Stimulated activated CD4-positive, alpha-beta T cell treated with anti-CD3 and anti-CD28 coated beads, Interleukin-4, amount 100 ng/mL, for 48 hours (primary cell): ENCODE results near the gene TARBP2.

Experiments used
- DNase-seq, 2 donors: peaks; one replicate each; pipeline ENCODE4 v3.0.0-alpha.2; 2020; ENCODE audit warnings: low read depth in 2 of 2

Gene TARBP2

DNA sequence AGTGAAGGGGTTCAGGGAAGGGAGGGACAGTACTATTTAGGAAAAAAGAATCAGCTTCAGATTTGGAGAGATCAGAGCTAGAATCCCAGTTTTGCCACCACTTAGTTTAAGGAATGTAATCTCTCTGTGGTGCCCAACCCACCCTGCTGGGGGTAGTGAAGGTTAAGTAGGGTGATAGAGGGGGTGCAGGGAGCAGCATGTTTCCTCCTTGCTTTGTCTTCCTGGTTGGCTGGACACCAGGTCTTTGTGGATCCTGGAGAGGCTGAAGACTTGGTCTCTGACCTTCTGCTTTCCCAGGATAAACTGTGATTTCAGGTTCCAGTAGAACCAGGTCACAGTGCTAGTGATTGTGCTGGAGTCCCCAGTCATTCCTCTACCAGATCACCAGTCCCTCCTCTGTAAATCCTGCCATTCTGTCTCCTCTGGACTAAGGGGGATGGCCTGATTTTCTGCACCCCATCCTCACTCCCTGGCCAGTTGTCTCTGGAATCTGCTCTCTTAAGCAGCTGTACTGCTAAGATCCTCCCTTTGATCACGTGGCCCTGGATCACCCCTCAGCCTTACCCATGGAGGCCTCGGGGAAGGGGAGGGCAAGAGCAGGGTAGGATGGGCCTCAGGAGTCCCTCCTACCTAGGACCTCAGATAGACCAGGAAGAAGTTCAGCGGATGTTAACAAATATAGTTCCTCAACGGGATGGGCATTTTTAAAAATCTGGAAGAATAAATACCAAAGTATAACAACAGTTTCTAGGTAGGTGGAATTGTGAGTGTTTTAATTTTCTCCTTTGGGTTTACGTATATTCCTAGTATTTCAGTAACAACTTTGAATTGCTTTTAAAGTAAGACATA, 5.0 kb upstream of the TARBP2 start:
- no peak for DNase-seq

DNA sequence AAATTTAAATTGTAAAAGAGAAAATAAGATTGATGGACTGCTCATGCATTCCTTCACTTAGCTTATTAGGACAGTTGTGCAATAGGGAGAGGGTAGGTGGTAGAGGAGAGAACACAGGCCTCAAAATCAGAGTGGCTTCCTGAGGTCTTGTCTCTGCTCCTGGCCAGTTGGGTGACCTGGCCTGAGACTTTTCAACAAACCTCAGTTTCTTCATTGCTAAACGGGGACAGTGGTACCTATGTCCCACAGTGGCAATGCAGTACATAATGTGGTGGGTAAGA, 4.4 kb upstream of the TARBP2 start:
- DNase-seq, result no peak

DNA sequence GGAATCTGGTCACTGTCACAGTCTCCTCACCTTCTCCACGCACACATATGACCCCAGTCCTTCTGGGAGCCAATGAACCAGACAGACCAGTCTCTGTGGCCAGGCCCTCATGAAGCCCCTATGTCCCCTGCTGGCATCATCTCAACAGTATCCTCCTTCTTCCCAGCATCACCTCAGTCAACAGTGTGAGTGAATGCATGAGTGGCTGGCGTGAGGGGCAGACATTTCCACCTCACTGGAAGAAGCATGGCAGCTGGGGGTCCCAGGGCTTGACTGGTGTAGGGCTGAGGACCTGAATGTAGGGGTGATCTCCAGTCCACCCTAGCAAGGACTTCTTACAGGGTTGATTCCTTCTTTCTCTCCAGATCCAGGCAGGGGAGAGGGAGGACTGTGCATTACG, 3.6 kb upstream of the TARBP2 start:
- no peak for DNase-seq

DNA sequence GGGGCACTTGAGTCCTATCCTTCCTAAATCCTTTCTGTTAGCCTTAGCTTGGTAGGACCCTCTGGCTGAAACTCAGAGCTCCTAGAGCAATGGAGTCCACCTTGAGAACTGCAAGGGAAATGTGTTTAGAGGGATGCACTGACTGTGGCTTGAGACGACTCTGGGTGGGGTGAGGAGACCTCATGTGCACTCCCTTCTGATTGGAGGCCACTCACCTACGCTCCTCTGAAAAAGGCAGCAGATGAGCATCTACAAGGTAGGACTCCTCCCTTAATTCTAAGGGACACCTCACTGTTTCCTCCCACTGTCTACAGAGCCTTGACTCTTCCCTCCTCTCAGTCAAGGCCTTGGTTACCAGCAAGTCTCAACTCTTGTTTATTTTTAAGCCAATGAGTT, 2.9 kb upstream of the TARBP2 start:
- DNase-seq, result no peak

DNA sequence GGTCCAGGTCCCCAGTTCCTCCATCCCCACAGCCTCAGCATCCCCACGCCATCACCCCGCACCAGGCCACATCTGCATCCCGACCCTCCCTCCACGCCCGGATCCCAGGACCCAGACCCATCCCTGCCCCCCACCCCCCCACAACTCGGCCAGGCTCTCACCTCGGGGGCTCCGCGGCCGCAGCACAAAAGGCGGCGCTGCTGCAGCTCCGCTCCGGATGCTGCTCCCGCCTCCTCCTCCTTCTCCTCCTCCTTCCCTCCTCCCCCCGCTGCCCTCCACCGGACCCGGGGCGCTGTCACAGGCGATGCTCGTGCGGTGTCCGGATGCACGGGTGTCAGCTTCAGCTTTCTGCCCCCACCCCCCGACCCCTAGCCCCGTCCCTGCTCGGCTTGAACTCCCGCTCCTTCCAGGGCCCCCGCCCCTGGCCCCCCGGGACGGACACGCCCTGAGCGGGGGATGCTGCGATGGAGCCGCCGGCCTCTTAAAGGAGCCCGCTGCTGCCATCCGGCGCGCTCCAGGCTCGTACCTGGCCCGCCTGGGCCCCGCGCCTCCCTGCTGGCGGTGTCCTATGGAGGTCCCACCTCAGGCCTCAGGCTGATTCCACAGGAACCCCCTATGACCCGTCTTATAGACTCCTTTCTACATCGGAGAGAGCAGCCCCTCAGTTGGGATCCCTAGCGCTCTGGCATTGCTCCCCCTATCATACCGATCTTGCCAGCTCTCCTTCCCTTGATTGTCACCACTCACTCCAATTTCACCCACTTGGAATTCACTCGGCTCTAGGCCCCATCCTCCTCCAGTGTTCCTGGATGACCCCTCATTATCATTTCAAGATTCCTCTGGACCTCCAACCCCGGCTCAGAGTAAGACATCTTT, 1.6 kb upstream of the TARBP2 start, which contains the start of gene MAP3K12:
MAP3K12 (minus strand) TSS at position 193 of the 876 bp plus-strand sequence. CDS start 12,067 bp downstream, outside the sequence.
- peak; percentile 45 to 56 for DNase-seq

DNA sequence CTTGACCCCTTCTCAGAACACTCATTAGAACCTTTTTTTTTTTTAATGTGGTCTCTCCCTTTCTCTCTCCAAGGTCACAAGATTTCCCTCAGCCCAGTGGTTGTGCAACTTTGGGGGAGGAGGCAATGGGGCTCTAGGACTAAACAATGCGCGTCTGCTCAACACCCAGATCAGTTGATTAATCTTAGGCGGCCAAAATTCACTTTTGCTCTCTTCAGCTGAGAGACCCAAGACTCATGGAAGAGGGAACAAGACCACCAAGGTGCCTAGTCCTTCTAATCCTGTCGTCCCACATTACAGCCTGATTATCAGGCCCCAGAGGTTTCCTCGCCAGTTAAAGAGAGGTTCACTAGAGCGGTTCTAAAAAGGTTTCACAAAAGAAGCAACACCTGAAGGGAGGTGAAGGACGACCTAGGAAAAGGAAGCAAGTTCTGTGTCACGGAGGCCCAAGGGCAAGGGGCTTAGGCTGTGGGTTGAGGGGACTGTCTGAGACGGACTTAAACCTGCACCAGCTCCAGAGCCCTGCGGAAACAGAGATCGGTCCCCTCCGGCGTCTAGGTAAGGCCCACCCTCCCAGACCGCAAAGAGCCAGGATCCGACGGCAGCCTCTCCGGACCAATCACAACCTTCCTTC, 824 bp upstream of the TARBP2 start:
- no peak for DNase-seq

DNA sequence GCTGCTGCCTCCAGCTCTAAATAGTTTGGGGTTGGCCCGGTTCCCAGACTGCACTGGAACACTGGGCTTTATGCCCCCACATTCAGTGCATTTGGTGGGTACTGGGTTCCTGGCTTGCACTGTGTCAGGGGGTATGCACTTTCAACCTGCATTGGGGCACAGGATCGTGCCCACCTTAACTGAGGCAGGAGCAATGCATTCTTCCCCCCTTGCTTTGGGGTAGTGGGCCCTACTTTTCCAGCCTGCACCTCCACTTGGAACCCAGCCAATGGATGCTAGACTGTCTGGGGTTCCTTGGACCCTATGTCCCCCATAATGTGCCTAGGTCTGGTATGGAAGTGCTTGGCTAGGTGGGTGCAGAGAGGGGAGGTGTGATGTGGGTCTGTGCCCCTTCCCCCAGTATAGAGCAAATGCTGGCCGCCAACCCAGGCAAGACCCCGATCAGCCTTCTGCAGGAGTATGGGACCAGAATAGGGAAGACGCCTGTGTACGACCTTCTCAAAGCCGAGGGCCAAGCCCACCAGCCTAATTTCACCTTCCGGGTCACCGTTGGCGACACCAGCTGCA, 615 bp downstream of the TARBP2 start:
- no peak for DNase-seq

DNA sequence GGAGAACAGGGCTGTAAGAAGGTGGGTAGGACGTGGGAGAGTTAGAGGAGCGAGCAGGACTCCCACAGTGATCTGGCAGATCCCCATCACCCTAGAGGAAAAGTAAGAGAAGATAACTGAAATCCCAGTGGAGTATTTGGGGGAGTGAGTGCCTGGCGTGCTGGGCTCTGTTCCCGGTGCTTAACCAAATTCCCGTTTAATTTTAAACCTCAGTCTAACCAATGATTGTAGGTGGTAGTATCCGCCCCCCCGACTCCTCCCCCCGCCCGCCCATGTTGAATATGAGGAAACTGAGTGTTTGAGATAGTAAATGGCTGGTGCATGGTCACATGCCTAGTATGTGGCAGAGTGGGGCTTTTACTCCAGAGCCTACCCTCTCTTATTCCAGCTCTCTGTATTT, 1.2 kb downstream of the TARBP2 start:
- no peak for DNase-seq

DNA sequence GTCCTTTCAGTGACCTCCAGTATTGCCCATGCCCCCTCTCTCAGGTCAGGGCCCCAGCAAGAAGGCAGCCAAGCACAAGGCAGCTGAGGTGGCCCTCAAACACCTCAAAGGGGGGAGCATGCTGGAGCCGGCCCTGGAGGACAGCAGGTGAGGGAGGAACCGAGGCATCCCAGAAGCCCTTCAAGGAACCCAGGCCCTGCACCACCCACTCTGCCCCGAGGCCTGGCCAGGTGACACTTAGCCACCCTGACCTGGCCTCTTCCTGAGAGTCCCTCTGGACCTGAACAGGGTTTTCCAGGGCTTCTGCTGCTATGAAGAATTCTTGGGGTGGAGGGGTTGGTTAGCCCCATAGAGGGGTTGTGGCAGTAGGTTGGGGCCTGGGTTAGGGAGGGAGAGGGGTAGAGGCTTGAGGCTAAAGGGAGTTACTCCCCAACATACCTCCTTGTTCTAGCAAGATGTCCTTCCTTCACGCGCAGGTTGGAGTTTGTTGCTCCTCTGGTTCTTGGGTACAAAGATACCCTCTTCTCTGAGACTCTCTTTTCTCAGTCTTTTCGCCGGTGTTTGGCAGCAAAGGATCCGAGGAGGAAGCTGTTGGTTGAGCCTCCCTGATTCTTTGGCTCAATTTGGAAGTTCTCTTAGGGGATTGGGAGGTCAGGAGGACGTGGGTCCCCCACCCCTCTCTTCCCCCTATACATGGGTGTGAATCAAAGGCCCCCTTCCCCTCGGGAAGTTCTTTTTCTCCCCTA, 2.1 kb downstream of the TARBP2 start:
- DNase-seq, result no peak

DNA sequence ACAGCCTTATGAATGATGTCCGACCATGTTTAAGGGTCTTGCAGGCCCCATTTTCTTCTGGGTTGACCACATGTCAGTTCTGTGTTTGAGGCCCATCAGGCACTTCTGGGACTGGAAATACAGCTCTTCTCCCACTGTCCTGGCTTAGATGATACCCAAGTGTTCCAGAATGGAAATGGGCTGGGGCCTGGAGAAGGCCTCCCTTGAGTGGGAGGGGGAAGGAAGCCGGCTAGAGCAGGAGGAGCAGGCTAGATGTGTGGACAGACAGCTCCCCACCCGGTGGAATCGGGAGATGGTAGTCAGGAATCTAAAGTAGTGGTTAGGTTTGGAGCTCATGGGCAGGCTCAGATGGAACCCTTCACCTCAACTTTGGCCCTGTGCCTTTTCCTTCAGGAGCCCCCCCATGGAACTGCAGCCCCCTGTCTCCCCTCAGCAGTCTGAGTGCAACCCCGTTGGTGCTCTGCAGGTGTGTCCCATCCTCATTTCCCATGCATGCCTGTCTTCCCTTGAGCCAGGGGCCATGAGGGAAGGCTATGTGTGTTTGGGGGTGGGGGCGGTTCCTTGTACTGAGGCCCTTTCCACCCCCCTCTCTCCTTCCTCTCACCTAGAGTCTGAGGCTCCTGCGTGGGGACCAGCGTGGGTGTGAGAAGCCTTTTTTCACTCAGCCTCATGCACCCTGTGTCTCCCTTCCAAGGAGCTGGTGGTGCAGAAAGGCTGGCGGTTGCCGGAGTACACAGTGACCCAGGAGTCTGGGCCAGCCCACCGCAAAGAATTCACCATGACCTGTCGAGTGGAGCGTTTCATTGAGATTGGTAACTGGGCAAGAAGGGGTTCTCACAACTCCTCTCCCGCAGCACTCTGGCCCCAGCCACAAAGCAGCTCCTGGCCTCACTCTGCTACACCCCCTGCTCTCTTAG, 3.2 kb downstream of the TARBP2 start:
- DNase-seq, result no peak

DNA sequence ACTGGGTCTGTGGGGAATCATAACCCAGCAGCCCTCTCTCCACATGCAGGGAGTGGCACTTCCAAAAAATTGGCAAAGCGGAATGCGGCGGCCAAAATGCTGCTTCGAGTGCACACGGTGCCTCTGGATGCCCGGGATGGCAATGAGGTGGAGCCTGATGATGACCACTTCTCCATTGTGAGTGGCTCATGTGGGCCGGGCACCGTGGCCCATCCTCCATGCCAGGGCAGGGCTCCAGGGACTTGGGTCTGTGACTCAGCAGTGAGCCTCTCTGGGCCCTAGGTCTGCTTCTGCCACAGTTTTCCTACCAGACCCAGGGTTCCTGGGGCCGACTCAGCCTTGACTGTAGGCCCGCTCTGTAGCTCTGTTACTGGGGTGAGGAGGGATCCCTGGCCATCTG, 4.0 kb downstream of the TARBP2 start:
- DNase-seq, result no peak

DNA sequence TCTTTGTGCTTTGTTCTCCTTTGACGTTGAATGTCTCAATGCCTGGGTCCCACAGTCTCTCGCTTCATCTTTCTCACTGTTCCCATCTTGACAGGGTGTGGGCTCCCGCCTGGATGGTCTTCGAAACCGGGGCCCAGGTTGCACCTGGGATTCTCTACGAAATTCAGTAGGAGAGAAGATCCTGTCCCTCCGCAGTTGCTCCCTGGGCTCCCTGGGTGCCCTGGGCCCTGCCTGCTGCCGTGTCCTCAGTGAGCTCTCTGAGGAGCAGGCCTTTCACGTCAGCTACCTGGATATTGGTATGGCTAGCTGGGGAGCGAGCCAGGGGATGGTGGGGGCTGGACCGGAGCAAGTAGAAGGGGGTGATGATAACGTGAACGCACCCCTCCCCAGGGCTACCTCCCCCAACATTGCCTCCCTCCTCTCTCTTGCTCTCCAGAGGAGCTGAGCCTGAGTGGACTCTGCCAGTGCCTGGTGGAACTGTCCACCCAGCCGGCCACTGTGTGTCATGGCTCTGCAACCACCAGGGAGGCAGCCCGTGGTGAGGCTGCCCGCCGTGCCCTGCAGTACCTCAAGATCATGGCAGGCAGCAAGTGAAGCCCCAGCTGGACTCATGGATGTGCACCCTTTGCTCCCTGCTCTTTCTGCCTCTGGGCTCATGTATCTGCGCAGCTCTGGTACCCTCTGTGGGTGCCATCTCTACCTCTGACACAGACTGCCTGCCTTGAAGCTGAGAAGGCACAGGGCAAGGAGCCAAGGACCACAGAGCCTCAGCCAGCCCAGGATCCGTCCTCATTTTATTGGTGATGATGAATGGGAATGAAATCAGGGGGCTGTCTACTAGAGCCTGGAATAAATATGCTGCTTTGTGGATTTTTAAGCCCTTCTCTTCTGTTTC, 4.7 kb downstream of the TARBP2 start:
- DNase-seq, result no peak

DNA sequence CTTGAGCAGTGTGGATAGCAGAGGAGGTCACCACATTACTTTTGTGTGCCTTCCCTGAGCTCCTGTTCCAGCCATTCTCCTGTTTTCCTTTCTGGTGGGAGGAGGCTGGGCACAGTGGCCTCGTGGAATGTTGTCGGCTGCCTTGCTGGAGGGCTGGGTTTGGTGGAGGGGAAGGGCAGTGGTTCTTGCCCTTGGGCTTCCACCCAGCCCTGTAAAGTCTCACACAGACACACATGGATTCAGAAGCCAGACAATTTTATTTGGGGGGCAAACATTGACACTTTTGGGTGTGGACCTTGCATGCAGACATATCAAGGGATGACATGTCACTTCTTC, 5.3 kb downstream of the TARBP2 start:
- no peak for DNase-seq

DNA sequence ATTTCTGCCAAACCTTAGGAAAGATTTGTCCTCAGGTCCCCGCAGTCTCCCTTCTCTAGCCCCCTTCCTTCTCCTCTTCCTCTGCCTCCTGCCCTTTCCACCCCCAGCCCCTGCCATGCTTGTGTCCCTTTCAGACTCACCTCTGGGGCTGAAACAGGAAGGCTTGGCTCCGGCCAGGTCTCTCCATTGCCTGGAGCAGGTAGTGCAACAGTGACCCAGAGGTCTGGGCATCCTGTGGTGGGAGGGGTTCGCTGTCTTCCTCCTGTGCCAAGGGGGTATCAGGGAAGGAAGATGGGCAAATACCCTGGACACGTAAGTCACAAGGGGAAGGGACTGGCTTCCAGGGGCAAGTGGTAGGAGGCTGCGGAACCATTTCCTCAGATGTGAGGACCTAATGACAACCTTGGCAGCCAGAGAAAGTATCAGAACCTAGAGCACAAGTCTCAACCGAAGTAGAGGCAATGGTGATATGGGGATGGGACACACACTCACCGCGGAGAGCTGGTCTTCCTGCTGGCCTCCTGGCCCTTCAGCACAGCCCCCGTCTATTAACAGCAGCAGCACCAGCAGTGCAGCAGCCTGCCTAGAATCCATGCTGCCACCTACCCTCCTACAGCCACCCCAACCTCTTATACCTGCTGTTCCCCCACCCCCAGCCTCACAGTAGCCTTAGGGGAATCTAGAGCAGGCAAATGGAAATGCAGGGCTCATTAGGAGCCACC, 6.0 kb downstream of the TARBP2 start, which contains the start of gene NPFF:
NPFF (minus strand) TSS at position 604 of the 722 bp plus-strand sequence; CDS start at position 594, 10 bp downstream.
- DNase-seq, result no peak

DNA sequence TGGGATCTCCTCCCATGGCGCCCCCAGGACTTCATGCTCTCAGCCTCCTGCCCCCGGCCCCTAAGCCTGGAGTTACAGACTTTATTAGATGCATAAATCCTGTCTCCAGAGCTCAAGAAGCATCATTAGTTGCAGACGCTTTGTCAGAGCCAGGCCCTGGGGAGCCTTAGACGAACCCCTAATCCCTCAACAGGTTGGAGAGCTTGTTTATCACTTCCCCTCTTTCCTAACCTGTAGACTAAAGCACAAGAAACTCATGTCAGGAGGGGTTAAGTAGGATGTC, 6.5 kb downstream of the TARBP2 start:
- DNase-seq, result no peak

DNA sequence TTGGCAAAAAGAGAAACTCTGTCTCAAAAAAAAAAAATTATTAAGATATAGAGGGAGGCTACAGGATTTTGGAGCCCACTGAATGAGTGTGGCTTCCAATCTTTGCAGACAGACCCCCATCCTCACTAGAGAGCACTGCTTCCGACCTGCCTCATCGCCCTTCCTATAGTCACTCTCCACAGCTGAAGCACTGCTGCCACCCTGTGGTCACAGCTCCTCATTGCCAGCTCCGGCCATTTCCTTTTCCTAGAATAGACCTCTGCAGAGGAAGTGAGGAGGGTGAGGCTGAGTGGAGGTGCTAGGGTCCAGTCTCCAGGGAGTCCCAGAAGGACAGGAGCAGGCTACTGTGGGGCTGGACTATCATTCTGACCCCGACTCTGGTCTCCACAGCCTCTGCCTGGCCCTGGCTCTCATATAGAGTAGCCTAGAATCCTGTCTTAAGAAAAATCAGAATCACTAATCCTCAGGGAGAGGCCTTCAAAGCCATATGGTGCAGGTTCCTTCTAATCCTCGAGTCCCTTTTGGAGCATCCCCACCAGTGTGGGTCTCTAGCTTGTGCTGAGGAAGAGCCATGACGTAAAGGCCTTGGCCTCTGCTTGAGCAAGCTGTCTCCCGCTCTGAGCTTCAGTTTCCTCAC, 7.6 kb downstream of the TARBP2 start:
- peak; percentile 79 to 81 for DNase-seq

DNA sequence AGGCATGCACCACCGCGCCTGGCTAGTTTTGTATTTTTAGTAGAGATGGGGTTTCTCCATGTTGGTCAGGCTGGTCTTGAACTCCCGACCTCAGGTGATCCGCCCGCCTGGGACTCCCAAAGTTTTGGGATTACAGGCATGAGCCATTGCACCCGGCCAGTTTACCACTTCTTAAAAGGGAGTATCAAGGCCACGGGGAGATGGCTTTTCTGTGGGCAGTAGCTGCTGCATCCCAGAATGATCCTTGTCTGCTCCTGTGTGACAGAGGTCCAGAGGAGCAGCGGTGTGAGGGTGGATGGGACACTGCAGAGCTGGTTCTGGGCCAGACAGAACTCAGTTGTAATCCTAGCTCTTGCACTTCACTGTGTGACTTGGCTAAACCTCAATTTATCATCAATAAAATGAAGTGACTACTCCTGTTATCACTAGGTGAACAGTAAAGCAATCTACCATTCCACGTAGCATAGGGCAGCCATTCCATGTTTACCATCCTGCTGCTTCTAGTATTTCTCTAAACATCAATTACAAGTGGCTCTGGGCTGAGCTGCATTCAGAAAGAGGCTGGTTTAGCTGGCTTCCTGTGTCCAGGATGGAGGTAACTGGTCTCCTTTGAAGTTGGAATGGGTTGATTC, 9.2 kb downstream of the TARBP2 start:
- no peak for DNase-seq
